Hippocampal formation (tissue), 2 donors: ENCODE results near the gene DUSP5.
A peak's percentile ranks its signal among the peaks of the same experiment; 100 is the strongest.

Source experiments
- DNase-seq, 2 donors: peaks; one replicate each; lab custom pipeline; 2025; lab: John Stamatoyannopoulos, UW

The DUSP5 gene

GRCh38 chr10:110546499-110547110, 48.9 kb downstream of the DUSP5 start:
- no peak for DNase-seq

GRCh38 chr10:110547139-110547761, 49.5 kb downstream of the DUSP5 start:
- peak in 1 of 2 donors; percentile 73 for DNase-seq

- no peak for DNase-seq
Measured at GRCh38 chr10:110548002-110548401, 50.3 kb downstream of the DUSP5 start.

DNA sequence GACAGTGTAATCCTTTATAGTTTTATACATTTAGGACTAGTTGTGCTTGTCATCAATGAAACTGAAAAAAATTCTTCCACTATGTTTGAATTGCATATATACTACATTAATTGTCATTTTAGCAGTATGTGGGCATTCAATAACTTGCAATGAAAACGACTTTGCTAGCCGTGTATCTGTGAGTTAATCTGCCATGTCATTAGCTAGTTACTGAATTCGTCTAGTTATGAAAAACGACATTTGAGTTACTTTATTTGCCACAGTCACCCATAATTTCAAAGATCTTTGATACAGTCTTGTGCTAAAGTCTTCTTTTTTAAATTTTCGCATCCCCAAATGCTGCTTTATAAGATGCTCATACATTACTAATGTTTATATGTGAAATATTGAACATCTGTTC, 51.5 kb downstream of the DUSP5 start:
- DNase-seq: no peak

DNA sequence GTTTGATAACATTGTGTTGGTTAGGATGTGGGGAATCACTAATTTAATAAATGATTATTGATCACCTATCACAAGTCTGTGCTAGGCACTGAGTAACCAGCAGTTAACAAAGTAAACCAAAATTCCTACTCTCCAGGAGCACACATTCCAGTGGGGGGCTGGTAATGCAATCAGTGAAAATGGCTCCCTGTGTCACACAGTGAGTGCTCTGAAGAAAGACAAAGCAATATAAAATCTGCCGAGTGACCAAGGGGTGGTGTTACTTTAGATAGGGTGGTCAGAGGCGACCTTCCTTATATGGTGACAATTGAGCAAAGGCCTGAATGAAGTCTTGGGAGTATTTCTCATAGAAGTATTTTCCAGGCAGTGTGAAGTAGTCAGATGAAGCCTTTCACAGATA, 56.2 kb downstream of the DUSP5 start:
- DNase-seq: no peak

DNA sequence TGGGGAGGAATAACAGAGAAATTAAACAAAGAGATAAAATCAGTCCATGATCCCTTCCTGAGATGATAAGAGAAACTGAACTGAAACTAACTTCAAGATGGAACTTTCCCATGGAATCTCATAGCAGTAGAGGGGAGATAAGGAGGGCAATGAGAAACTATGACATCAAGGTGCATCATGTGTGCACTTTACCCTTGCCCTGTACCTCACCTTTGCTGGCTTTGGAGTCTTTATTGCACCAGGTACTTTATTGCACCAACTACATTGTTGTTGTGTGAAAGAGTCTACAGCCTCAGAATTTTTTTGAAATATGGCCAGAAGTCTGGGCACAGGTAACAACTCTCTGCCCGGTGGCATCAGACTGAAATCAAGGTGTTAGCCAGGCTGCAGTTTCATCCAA, 58.6 kb downstream of the DUSP5 start:
- no peak for DNase-seq

DNA sequence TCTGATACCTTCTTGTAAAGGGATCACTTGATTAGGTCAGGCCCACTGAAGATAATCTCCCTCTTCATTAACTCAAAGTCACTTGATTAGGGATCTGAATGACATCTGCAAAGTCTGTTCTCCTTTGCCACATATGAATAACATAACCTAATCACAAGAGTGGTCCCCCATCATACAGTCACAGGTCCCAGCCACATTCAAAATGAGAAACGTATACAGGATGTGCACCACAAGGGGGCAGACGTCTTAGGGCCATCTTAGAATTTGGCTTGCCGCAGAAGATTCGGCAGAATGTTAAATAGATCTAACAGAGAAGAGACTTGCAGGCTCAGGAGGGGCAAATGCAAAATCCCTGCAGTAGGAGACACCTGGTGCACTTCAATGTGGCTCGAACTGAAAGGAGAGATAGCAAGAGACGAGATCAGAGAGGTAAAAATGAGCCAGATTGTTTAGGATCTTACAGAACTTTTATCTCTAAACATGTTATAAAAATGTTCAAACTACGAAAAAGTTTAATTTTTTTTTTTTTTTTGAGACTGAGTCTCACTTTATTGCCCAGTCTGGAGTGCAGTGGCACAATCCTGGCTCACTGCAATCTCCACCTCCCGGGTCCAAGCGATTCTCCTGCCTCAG, 59.4 kb downstream of the DUSP5 start:
- peak; percentile 5 to 19 for DNase-seq

DNA sequence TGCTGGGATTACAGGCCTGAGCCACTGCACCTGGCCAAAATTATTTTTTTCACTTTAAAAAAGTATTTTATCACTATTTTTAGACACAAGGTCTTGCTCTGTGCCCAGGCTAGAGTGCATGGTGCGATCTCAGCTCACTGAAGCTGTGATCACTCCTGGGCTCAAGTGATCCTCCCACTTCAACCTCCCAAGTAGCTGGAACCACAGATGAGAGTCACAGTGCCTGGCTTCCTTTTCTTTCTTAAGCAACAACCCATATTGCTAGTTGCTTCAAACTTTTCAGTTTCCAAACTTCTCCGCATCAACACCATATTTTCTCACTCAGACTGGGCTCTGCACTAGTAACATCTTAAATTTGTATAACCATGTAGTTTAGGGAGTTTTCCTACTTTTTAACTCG, 60.3 kb downstream of the DUSP5 start:
- DNase-seq: no peak

GRCh38 chr10:110560012-110560411, 62.3 kb downstream of the DUSP5 start:
- no peak for DNase-seq
